ENCODE results near the gene JMJD8.

The JMJD8 gene

GRCh38 chr16:642189-643049 is 41.7 kb downstream of the JMJD8 start:
- no peak for DNase-seq (ENCODE audit: low read depth in 3 of 3)

DNA sequence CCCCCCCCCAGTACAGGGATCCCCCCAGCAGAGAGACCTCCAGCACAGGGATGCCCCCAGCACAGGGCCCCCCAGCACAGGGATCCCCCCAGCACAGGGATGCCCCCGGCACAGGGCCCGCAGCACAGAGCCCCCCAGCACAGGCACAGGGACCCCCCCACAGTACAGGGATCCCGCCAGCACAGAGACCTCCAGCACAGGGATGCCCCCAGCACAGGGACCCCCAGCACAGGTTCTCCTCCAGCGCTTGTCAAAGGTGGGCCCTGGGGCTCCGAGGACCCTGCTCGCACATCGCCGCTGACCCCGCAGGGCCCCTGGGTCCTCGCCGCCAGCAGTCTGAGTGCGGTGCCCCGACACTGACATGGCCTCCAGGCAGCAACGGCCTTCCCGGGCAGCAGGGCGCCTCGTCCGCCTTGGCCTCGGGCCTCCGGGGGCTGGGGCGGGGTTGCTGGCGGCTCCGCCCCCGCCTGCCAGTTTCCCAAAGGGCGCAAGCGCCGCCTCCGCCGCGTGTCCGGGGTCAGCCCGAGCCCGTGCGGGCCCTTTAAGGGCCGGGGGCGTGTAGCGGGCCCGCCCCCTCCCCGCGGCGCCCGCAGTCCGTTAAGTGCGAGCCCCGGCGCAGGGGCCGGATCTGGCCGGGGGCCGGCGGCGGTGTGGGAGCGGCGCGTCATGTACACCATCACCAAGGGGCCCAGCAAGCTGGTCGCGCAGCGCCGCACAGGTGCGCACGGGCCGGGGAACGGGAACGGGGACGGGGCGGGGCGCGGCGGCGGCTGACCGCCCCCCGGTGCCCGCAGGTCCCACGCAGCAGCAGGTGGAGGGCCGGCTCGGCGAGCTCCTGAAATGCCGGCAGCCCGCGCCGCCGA is 42.6 kb downstream of the JMJD8 start, which contains the start of gene MCRIP2:
Gene MCRIP2, plus strand, starts transcription at position 503 of the 863 bp plus-strand sequence. Its CDS starts 164 bp downstream, at position 667.
- DNase-seq (ENCODE audit: low read depth in 3 of 3), result peak; percentile 37 to 77 (median 71)

- DNase-seq (ENCODE audit: low read depth in 3 of 3), result no peak
These were observed 43.5 kb downstream of the JMJD8 start for GRCh38 chr16:640614-641013.

- DNase-seq (ENCODE audit: low read depth in 3 of 3), result no peak
These were observed 45.3 kb downstream of the JMJD8 start for GRCh38 chr16:638836-639235.

DNA sequence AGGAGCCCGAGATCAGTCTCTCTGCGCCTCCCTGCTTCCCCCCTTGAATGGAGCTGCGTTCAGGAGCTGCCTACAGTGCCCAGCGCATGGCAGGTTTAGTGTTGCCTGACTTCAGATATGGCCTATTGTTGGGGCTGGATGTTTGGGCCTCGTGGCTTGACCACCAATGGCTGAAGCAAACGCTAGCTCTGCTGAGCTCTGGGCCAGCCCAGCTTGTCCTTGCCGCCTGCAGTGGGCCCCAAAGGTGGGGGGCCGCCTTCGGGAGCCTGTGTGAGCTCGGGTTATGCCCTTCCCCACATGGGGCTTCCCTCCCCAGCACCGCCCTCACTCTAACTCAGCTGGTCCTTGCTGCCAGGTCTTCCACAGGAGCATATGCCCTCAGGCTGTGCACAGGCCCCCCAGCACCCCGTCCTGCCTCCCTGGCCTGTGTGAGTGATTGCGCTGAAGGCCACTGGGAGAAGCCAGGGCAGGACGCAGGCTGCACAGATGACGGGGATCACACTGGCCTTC is 46.0 kb downstream of the JMJD8 start:
- DNase-seq (ENCODE audit: low read depth in 3 of 3), result no peak

DNA sequence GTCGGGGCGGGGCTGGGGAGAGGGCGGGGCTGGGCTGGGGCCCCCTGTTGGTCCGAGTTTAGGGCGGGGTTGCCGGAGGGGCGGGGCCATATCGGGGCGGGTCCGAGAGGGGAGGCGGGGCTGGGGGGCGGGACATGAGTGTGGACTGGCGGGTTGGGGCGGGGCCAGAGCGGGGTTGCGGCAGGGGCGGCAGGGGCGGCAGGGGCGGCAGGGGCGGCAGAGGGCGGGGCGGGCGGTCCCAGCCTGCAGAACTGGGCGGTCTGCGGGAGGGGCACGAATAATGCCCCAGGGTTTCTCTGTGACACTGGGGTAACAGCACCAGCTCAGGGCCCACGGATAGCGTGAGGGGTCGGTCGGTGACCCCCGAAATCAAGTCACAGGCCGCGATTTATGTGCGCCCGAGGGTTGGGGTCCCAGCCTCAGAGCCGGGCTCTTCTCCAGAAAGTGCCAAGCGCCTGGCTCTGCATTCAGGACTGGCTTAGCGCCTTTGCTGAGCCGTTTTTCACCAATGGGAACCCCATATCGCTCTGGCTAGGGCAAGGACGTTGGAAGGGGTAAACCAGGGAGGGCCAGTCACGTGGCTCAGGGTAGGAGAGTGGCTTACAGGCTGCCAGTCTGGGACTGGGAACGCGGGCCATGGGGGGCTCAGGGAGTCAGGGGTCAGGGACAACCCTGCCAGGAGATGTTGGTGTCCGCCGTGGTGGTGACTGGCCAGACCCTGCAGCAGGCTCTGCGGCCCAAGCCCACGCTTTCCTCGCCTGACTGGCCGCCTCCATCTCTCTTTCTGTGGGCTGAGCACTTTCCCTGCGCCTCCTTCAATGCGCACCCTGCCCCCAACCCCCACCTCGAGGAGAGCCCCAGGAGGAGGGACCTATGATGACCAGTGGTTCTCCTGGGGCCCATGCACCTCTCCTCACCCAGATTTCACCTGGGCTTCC is 46.8 kb downstream of the JMJD8 start:
- DNase-seq (ENCODE audit: low read depth in 3 of 3), result peak; percentile 80 to 95 (median 87)

GRCh38 chr16:636206-637080 is 47.7 kb downstream of the JMJD8 start, which contains the start of gene METTL26:
Gene METTL26 (minus strand): TSS chr16:636305. CDS start chr16:636290, 15 bp downstream.
- peak; percentile 87 to 91 (median 88) for DNase-seq (ENCODE audit: low read depth in 3 of 3)

DNA sequence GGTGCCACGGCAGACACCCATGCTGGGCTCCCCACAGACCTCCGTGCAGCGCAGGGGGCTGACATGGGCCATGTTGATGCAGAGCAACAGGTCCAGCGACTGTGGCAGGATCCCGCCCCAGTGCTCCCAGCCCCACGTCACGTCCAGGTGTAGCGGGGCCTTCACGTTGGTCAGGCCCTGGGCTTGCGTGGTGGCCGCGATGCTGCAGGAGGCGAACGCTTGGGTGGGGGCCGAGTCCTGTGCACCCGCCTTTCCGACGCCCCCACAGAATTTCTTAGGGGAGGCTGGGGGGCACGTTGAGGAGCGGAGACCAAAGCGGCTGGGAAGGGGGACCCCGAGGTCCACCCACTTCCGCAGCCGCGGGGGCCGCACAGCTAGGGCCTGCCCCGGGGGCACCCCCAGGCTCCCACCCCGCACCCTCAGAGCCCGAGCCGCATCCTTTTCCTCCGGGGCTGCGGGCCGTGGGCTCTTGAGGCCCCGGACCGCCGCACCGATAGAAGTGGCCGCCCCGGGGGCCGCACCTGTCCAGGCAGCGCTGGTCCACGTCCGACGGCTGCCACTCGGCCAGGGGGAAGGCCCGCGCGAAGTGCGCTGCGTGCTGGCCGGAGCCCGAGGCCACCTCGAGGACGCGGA is 48.4 kb downstream of the JMJD8 start:
- DNase-seq (ENCODE audit: low read depth in 3 of 3), result no peak

- DNase-seq (ENCODE audit: low read depth in 3 of 3), result no peak
These were observed 49.1 kb downstream of the JMJD8 start for GRCh38 chr16:634996-635395.

- DNase-seq (ENCODE audit: low read depth in 3 of 3), result no peak
These were observed 50.0 kb downstream of the JMJD8 start for GRCh38 chr16:634051-634670.

DNA sequence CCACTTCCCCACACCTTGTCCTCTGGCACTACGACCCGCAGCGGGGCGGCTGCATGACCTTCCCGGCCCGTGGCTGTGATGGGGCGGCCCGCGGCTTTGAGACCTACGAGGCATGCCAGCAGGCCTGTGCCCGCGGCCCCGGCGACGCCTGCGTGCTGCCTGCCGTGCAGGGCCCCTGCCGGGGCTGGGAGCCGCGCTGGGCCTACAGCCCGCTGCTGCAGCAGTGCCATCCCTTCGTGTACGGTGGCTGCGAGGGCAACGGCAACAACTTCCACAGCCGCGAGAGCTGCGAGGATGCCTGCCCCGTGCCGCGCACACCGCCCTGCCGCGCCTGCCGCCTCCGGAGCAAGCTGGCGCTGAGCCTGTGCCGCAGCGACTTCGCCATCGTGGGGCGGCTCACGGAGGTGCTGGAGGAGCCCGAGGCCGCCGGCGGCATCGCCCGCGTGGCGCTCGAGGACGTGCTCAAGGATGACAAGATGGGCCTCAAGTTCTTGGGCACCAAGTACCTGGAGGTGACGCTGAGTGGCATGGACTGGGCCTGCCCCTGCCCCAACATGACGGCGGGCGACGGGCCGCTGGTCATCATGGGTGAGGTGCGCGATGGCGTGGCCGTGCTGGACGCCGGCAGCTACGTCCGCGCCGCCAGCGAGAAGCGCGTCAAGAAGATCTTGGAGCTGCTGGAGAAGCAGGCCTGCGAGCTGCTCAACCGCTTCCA is 50.6 kb downstream of the JMJD8 start:
- DNase-seq (ENCODE audit: low read depth in 3 of 3), result no peak

- no peak for DNase-seq (ENCODE audit: low read depth in 3 of 3)
These were observed 51.4 kb downstream of the JMJD8 start for GRCh38 chr16:632486-633335.

DNA sequence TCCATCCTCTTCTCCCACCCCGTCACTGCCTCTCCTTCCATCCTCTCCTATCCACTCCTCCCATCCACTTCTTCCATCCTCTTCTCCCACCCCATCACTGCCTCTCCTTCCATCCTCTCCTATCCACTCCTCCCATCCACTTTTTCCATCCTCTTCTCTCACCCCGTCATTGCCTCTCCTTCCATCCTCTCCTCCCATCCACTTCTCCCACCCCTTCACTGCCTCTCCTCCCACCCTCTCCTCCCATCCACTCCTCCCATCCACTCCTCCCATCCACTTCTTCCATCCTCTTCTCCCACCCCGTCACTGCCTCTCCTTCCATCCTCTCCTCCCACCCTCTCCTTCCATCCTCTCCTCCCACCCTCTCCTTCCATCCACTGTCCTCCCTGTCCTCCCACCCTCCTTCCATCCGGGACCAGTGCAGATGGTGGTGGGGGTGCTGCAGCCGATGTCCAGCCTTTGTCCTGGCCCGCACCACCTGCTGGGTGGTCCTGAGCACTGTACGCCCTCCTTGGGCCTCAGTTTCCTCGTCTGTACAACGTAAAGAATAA is 52.3 kb downstream of the JMJD8 start:
- DNase-seq (ENCODE audit: low read depth in 3 of 3), result no peak
